H9 (cell line): ENCODE measurements around the gene GALE. TPM values are rescaled to one million over a fixed set of nuclear protein-coding genes. Genes with fewer than 3 reads are reported as not detected.
"Not testable (repeated sequence)": the region's sequence is repeated elsewhere in the genome, so short reads cannot be mapped to it uniquely, and the experiment has no call there.

ENCODE experiments used
- DNase-seq: peaks from one replicate; pipeline ENCODE4 v3.0.0-alpha.2; 2017
- H2AFZ ChIP-seq: one replicate; pipeline ENCODE4 v1.6.1; 2013; ENCODE audit warnings: mild to moderate bottlenecking, low read length, control low read depth, moderate library complexity
- H2AK5ac ChIP-seq: 2 replicates; pipeline ENCODE4 v1.6.1; 2013; ENCODE audit warnings: low read length, control low read depth, mixed read lengths; ENCODE audit not compliant: insufficient read length
- H2BK120ac ChIP-seq: one replicate; pipeline ENCODE4 v1.6.1; 2013; ENCODE audit warnings: low read depth, mild to moderate bottlenecking, low read length, control low read depth, inconsistent platforms; ENCODE audit not compliant: poor library complexity, severe bottlenecking
- H2BK12ac ChIP-seq: 2 replicates; pipeline ENCODE4 v1.6.1; 2013; ENCODE audit warnings: low read length, control low read depth, mixed read lengths, low read depth; ENCODE audit not compliant: insufficient read length
- H2BK15ac ChIP-seq: 2 replicates; pipeline ENCODE4 v1.6.1; 2013; ENCODE audit warnings: low read depth, low read length, control low read depth
- H2BK20ac ChIP-seq: one replicate; pipeline ENCODE4 v1.6.1; 2013; ENCODE audit warnings: low read depth, mild to moderate bottlenecking, low read length, control low read depth, inconsistent platforms; ENCODE audit not compliant: poor library complexity, severe bottlenecking
- H2BK5ac ChIP-seq: 2 replicates; pipeline ENCODE4 v1.6.1; 2013; ENCODE audit warnings: low read length, control low read depth, mixed read lengths; ENCODE audit not compliant: insufficient read length
- H3K14ac ChIP-seq: 2 replicates; pipeline ENCODE4 v1.6.1; 2013; ENCODE audit warnings: low read length, control low read depth; ENCODE audit not compliant: insufficient read depth
- H3K18ac ChIP-seq: 2 replicates; pipeline ENCODE4 v1.6.1; 2013; ENCODE audit warnings: low read depth, mild to moderate bottlenecking, mixed read lengths, low read length, control low read depth; ENCODE audit not compliant: insufficient read length
- H3K23ac ChIP-seq: 2 replicates; pipeline ENCODE4 v1.6.1; 2013; ENCODE audit warnings: low read length, control low read depth, mixed read lengths, low read depth; ENCODE audit not compliant: insufficient read length
- H3K23me2 ChIP-seq: 2 replicates; pipeline ENCODE4 v1.6.1; 2013; ENCODE audit warnings: low read depth, mild to moderate bottlenecking, mixed read lengths, low read length, control low read depth; ENCODE audit not compliant: insufficient read length, poor library complexity, severe bottlenecking
- H3K27ac ChIP-seq: 2 replicates; pipeline ENCODE4 v1.5.1; 2013; ENCODE audit warnings: low read length, control low read depth, mixed read lengths, low read depth; ENCODE audit not compliant: insufficient read length
- H3K27me3 ChIP-seq: 2 replicates; pipeline ENCODE4 v1.6.1; 2013; ENCODE audit warnings: low read length, control low read depth, inconsistent platforms; ENCODE audit not compliant: insufficient read depth
- H3K4ac ChIP-seq: 2 replicates; pipeline ENCODE4 v1.6.1; 2013; ENCODE audit warnings: low read depth, mild to moderate bottlenecking, control low read depth, inconsistent platforms, low read length, moderate library complexity
- H3K4me1 ChIP-seq: 2 replicates; pipeline ENCODE4 v1.6.1; 2013; ENCODE audit warnings: low read length, control low read depth, inconsistent platforms; ENCODE audit not compliant: insufficient read depth
- H3K4me2 ChIP-seq: 2 replicates; pipeline ENCODE4 v1.6.1; 2013; ENCODE audit warnings: low read length, control low read depth, mixed read lengths; ENCODE audit not compliant: insufficient read length, insufficient read depth
- H3K56ac ChIP-seq: 2 replicates; pipeline ENCODE4 v1.6.1; 2013; ENCODE audit warnings: low read depth, mild to moderate bottlenecking, mixed read lengths, low read length, control low read depth; ENCODE audit not compliant: insufficient read length
- H3K79me1 ChIP-seq: 2 replicates; pipeline ENCODE4 v1.6.1; 2013; ENCODE audit warnings: low read depth, mild to moderate bottlenecking, moderate library complexity, low read length, control low read depth, inconsistent platforms; ENCODE audit not compliant: insufficient read depth, poor library complexity, severe bottlenecking
- H3K79me2 ChIP-seq: 2 replicates; pipeline ENCODE4 v1.6.1; 2013; ENCODE audit warnings: low read length, control low read depth, inconsistent platforms; ENCODE audit not compliant: insufficient read depth
- H3K9ac ChIP-seq: 2 replicates; pipeline ENCODE4 v1.6.1; 2013; ENCODE audit warnings: low read length, control low read depth, mixed read lengths; ENCODE audit not compliant: insufficient read length; ENCODE audit errors: extremely low read depth
- H3K9me3 ChIP-seq: one replicate; pipeline ENCODE4 v1.6.1; 2013; ENCODE audit warnings: low read depth, low read length, inconsistent platforms; ENCODE audit not compliant: control insufficient read depth
- H3T11ph ChIP-seq: one replicate; pipeline ENCODE4 v1.6.1; 2013; ENCODE audit warnings: mild to moderate bottlenecking, low read length, control low read depth, inconsistent platforms
- H4K20me1 ChIP-seq: one replicate; pipeline ENCODE4 v1.6.1; 2013; ENCODE audit not compliant: control insufficient read depth, insufficient read length, insufficient read depth
- H4K5ac ChIP-seq: 2 replicates; pipeline ENCODE4 v1.6.1; 2013; ENCODE audit warnings: low read depth, mild to moderate bottlenecking, mixed read lengths, low read length, control low read depth; ENCODE audit not compliant: insufficient read length
- H4K8ac ChIP-seq: replicated peaks from 2 replicates; pipeline ENCODE4 v1.6.1; 2013; ENCODE audit warnings: low read length, control low read depth, mixed read lengths, low read depth; ENCODE audit not compliant: insufficient read length
- H4K91ac ChIP-seq: 2 replicates; pipeline ENCODE4 v1.6.1; 2013; ENCODE audit warnings: low read depth, mild to moderate bottlenecking, moderate library complexity, mixed read lengths, low read length, control low read depth; ENCODE audit not compliant: insufficient read length
- H3K27ac Mint-ChIP-seq, 3 experiments: 2 replicates in 2 of 3; 3 replicates in 1 of 3; pipeline ENCODE4 v1.8.0; 2020 to 2021; ENCODE audit warnings: mixed read lengths in 3 of 3, mild to moderate bottlenecking in 1 of 3, moderate library complexity in 1 of 3
- H3K27me3 Mint-ChIP-seq: 2 replicates; pipeline ENCODE4 v1.8.0; 2021; ENCODE audit warnings: low read depth, mild to moderate bottlenecking, moderate library complexity, mixed read lengths
- H3K36me3 Mint-ChIP-seq, 3 experiments: 2 replicates in 2 of 3; 3 replicates in 1 of 3; pipeline ENCODE4 v1.8.0; 2020 to 2021; ENCODE audit warnings: low read depth in 3 of 3, mixed read lengths in 3 of 3; ENCODE audit not compliant: insufficient read depth in 1 of 3
- H3K4me1 Mint-ChIP-seq, 2 experiments: 2 replicates each; pipeline ENCODE4 v1.8.0; 2020; ENCODE audit warnings: mixed read lengths in 2 of 2
- H3K4me3 Mint-ChIP-seq, 2 experiments: 2 replicates in 1 of 2; 3 replicates in 1 of 2; pipeline ENCODE4 v1.8.0; 2020 to 2021; ENCODE audit warnings: mild to moderate bottlenecking in 2 of 2, mixed read lengths in 2 of 2, moderate library complexity in 1 of 2
- H3K9me3 Mint-ChIP-seq, 2 experiments: 2 replicates in 1 of 2; 3 replicates in 1 of 2; pipeline ENCODE4 v1.8.0; 2020; ENCODE audit warnings: mild to moderate bottlenecking in 2 of 2, mixed read lengths in 2 of 2, moderate library complexity in 1 of 2
- WGBS: extraction: QIAGEN DNeasy Blood & Tissue Kit; methylation state at CpG from one replicate; pipeline ENCODE4 v1.1.7; 2013; ENCODE audit warnings: missing lambda C conversion rate, low lambda C conversion rate, mixed read lengths; ENCODE audit not compliant: insufficient read length; ENCODE audit errors: extremely low coverage; 5-methylcytosine and 5-hydroxymethylcytosine counted together
- total RNA-seq: library from RNA; stranded (reverse); gene quantifications from 2 replicates; pipeline ENCODE4 v1.2.1, GENCODE V29; 2021
- TF ChIP-seq, protein P1 (sequence below): fragments of 200-600 bp; sonication (generic); conservative IDR thresholded peaks from 3 replicates; pipeline ENCODE4 v1.8.0; 2021; ENCODE audit warnings: antibody characterized with exemption, mild to moderate bottlenecking

Gene GALE
- total RNA-seq, 1 experiment from 2014 or later = 36.0 TPM

GRCh38 chr1:23827717-23828116 lies 27.2 kb upstream of the GALE start:
- no peaks in the 10 kb centered on the region for H3K79me1 ChIP-seq
- no peak overlapping the region for H3K4me3 Mint-ChIP-seq

DNA sequence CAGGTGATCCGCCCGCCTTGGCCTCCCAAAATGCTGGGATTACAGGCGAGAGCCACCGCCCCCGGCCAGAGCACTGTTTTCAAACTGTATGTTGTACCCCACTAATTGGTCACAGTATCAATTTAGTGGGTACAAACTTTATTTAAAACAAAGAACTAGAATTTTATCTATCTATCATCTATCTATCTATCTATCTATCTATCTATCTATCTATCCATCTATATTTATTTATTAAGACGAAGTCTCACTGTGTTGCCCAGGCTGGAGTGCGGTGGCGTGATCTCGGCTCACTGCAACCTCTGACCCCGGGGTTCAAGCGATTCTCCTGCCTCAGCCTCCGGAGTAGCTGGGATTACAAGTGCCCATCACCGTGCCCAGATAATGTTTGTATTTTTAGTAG lies 26.0 kb upstream of the GALE start:
- H2AK5ac ChIP-seq, H3K18ac ChIP-seq, H3K4ac ChIP-seq, H3K79me1 ChIP-seq, H4K20me1 ChIP-seq, H4K8ac ChIP-seq, H3K9me3 ChIP-seq, H3K4me1 ChIP-seq, DNase-seq, H3K56ac ChIP-seq, H3K9ac ChIP-seq, H3K9me3 Mint-ChIP-seq, H2BK12ac ChIP-seq, H2BK120ac ChIP-seq, H2BK15ac ChIP-seq, H3K23me2 ChIP-seq, H2BK20ac ChIP-seq, H2BK5ac ChIP-seq, H4K5ac ChIP-seq, H3K4me3 Mint-ChIP-seq, H3K27me3 Mint-ChIP-seq, H3K27ac ChIP-seq, H3K79me2 ChIP-seq, H3K36me3 Mint-ChIP-seq, H3K27ac Mint-ChIP-seq, H3K4me2 ChIP-seq, H3K23ac ChIP-seq, H2AFZ ChIP-seq, H3T11ph ChIP-seq, H4K91ac ChIP-seq, H3K27me3 ChIP-seq, H3K14ac ChIP-seq: not testable (repeated sequence)
- peaks cover 18 to 21% of the 10 kb centered on the region in 2 experiments for H3K4me1 Mint-ChIP-seq
- no CpG with 5 or more reads among the region's 13 CpGs for WGBS

More at GRCh38 chr1:23827717-23828116, 27.2 kb upstream of the GALE start:
- Histone ChIP-seq H2BK20ac (no peak overlapping the region), H3K4me2 (no peak overlapping the region), H2AK5ac (no peak overlapping the region), H2AFZ (no peak overlapping the region), H2BK5ac (no peak overlapping the region), H2BK12ac (no peak overlapping the region), H3K27ac (no peak overlapping the region), H3T11ph (no peak overlapping the region), H3K9me3 (no peaks in the 10 kb centered on the region), H3K79me2 (no peaks in the 10 kb centered on the region), H3K23me2 (peaks cover 3% of the 10 kb centered on the region), H3K56ac (no peak overlapping the region), H4K8ac (no peak overlapping the region), H4K91ac (no peak overlapping the region), H3K9ac (no peak overlapping the region), H3K18ac (no peak overlapping the region), H3K4me1 (no peaks in the 10 kb centered on the region), H3K4ac (no peak overlapping the region), H4K5ac (no peak overlapping the region), H2BK15ac (no peak overlapping the region), H3K14ac (no peak overlapping the region), H3K23ac (no peak overlapping the region), H3K27me3 (no peaks in the 10 kb centered on the region), H4K20me1 (no peaks in the 10 kb centered on the region), H2BK120ac (no peak overlapping the region)
- no CpG with 5 or more reads among the region's 1 CpG for WGBS
- Mint-ChIP-seq H3K4me1 (peaks cover 18 to 21% of the 10 kb centered on the region in 2 experiments), H3K36me3 (no peaks in the 10 kb centered on the region; a peak in 1 of 7 replicates), H3K27me3 (no peaks in the 10 kb centered on the region; the same call in 1 of the 2 replicates), H3K27ac (no peak overlapping the region), H3K9me3 (no peaks in the 10 kb centered on the region)
- DNase-seq = no peak
- TF ChIP-seq, protein P1, sequence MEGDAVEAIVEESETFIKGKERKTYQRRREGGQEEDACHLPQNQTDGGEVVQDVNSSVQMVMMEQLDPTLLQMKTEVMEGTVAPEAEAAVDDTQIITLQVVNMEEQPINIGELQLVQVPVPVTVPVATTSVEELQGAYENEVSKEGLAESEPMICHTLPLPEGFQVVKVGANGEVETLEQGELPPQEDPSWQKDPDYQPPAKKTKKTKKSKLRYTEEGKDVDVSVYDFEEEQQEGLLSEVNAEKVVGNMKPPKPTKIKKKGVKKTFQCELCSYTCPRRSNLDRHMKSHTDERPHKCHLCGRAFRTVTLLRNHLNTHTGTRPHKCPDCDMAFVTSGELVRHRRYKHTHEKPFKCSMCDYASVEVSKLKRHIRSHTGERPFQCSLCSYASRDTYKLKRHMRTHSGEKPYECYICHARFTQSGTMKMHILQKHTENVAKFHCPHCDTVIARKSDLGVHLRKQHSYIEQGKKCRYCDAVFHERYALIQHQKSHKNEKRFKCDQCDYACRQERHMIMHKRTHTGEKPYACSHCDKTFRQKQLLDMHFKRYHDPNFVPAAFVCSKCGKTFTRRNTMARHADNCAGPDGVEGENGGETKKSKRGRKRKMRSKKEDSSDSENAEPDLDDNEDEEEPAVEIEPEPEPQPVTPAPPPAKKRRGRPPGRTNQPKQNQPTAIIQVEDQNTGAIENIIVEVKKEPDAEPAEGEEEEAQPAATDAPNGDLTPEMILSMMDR = no peak
